C1 segment of cervical spinal cord (tissue), 14 donors: ENCODE results near the gene SLC39A13.

Experiments used
- DNase-seq, 14 donors: peaks; one replicate each; lab custom pipeline; 2025; lab: John Stamatoyannopoulos, UW

The SLC39A13 gene

GRCh38 chr11:47403135-47403534 is 5.3 kb upstream of the SLC39A13 start:
- no peak for DNase-seq

- DNase-seq: no peak
Observed at GRCh38 chr11:47403571-47403970, 4.8 kb upstream of the SLC39A13 start.

DNA sequence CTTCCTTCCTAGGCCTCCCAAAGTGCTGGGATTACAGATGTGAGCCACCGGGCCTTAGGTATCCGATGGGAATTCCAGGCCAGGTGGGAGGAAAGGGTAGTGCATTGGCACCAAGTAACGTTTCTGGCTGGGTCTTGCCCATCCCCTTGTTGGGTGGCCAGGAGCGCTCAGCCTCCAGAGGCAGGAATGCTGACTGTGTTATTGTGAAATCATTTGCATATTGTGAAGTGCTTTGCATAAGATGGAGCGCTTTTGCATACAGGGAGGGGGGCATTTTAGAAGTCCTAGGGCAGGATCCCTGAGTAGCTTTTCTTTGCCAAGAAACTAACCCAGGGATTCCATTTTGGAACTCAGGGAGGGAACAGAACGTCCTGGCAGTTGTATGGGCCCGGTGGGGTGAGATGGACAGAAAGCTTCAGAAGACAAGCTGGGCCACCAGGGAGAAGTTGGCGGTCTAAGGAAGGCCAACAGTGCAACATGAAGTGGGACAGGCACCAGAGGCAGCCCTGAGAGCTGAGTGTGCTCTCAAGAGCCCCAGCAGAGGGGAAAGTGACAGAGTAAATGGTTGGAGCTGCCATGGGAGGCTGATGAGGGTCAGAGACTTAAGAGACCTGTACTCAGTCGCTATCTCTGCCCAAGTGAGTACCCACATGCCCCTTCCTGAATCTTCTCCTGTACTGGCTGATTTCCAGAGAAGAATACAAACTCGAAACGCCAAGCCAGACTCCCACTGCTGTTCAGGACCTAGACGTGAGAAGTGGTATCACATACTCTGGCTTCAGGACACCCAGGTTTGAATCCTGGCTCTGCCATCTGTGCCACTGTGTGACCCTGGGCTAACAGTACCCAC is 1.3 kb upstream of the SLC39A13 start:
- peak in 5 of 14 donors; percentile 24 to 69 (median 33) for DNase-seq

- peak in 6 of 14 donors; percentile 45 to 83 (median 62) for DNase-seq
Observed at GRCh38 chr11:47408598-47409439, 429 bp downstream of the SLC39A13 start.

- no peak for DNase-seq
Observed at GRCh38 chr11:47409440-47410369, 1.3 kb downstream of the SLC39A13 start.

DNA sequence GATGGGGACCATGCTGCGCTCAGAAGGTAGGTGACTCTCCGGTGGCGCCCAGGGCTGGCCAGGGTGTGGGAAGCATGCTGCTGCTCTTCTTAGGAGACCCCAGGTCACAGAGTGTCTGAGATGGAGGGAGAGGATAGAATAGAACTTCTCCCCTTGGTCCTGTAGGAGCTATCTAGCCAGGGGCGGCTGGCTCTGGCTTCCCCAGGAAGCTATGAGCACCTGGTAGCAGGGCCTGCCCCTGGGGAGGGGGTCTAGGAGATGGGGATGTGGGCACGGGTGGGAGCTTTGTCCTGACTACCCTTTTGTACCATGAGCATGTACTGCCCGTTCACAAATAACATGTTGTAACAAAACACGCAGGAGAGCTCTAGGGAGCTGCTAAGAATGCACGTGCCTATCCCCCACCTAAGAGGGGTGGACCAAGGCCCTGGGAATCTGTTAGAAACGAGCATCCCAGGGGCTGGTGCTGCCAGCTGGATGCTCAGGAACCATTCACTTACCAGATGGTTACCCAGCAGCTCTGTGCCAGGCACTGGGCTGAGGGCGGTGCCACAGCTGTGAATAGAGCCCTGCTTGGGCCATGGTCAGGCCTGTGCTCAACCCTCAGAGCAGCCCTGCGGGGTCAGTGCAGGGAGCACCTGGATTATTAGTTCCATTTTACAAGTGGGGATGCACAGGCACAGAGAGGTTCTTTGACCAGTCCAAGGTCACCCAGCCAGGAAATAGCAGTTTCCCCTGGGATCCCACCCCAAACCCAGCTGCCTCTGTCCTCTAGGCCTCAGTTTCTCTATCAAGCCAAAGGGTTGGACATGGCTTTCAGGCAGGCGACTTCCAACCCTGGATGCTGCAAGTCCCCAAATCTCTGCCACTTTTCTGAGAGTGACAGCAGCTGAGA is 2.2 kb downstream of the SLC39A13 start:
- no peak for DNase-seq

- DNase-seq: peak in 6 of 14 donors; percentile 18 to 74 (median 57)
Observed at GRCh38 chr11:47411884-47412746, 3.7 kb downstream of the SLC39A13 start.

GRCh38 chr11:47413351-47413750 is 5.0 kb downstream of the SLC39A13 start:
- no peak for DNase-seq

DNA sequence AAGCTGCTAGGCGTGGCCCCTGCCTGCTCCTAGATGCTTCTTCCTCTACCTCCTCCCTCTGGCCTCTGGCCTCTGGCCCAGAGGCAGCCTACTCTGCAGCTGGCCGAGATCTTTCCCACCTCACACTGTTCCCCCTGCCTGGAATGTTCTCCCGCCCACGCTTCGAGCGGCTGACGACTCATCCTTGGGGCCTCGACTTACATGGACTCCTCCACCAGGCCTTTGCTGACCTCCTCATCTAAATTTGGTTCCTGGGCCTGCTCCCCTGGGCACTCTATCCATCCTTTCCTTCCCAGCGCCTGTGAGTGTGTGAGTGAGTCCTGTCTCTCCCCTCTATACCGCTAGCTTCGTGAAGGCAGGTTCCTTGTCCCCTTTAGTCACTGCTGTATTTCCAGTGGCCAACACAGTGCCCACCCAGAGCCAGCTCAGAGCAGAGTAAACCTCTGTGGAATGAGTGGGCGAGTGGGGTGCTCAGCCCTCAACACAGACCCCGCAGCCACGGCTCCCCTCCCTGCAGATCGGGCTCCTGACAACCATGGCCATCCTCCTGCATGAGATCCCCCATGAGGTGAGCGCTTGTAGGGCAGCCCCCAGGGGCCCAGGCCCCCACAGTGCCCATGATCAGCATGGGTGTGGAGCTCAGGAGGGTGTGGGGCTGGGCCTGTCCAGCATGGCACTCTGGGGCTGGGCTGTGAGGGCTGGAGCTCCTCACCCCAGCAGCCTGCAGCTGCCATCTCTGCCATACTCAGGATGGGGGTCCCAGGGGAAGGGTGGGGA is 5.7 kb downstream of the SLC39A13 start:
- DNase-seq: no peak

- no peak for DNase-seq
Observed at GRCh38 chr11:47414685-47415070, 6.3 kb downstream of the SLC39A13 start.

- no peak for DNase-seq
Observed at GRCh38 chr11:47415091-47415854, 6.9 kb downstream of the SLC39A13 start.

DNA sequence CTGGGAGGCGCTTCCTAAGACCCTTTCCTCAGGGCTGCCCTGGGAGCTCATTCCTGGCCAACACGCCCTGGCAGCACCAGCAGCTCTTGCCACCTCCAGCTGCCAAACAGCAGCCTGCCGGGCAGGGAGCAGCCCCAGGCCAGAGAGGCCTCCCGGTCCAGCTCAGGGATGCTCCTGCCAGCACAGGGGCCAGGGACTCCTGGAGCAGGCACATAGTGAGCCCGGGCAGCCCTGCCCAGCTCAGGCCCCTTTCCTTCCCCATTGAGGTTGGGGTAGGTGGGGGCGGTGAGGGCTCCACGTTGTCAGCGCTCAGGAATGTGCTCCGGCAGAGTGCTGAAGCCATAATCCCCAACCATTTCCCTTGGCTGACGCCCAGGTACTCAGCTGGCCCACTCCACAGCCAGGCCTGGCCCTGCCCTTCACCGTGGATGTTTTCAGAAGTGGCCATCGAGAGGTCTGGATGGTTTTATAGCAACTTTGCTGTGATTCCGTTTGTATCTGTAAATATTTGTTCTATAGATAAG is 7.6 kb downstream of the SLC39A13 start:
- DNase-seq: peak in 4 of 14 donors; percentile 32 to 60 (median 44)

GRCh38 chr11:47417712-47418111 is 9.3 kb downstream of the SLC39A13 start:
- no peak for DNase-seq

DNA sequence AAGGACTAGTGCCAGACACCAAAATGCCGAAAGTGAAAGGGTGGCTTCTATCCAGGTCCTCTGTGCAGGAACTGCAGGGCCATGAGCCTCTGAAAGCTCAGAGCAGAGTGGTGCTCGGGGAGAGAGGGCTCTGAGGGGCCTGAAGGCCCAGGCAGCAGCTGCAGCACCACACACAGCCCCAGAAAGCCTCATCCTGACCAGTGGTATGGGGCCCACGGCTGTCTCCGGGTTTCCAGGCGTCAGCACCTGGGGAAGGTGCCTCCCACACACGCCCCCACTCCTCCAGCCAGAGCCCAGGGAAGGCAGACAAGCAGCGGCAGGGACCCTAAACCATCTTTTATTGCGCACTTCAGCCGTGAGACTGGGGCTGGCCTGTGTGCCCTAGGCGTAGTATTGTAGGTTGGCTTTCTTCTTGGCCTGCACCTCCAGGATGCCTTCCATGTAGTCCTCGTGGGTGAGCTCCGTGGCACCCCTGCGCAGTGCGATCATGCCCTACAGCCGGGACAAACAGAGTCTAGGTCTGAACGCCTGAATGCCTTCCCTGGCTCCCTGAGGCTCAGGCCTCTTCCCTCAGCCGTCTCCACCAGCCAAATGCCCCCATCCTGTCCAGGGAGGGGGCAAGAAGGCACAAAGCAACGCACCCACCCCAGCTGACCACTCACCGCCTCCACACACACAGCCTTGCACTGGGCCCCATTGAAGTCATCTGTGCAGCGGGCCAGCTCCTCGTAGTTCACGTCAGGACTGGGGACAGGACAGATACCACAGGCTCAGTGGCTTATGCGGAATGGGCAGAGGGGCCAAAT is 10.3 kb downstream of the SLC39A13 start:
- no peak for DNase-seq

DNA sequence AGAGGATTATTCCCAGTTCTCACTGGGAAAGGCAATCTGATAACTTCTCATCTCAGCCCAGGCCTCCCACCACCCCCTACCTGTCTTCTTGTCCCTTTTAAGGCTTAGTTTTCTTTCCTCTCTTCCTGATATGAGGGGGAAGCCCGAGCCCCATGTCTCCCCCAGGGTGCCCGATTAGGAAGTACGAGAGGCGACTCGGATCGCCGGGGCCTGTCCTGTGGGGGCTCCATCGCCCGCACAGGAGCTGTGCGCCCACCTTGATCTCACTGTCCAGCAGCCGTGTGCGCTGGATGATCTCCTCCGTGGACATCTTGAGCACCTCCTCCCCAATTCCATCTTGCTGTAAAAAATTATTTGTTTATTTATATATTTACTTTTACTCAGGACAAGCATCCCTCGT is 17.2 kb downstream of the SLC39A13 start:
- no peak for DNase-seq

- DNase-seq: peak; percentile 77 to 97 (median 95)
Observed at GRCh38 chr11:47426062-47426956, 17.9 kb downstream of the SLC39A13 start, which contains the start of gene PSMC3. Gene PSMC3, minus strand, starts transcription at chr11:47426439. Its CDS starts 160 bp downstream, at chr11:47426279.
